HG02623 (cell line): Measurements from ENCODE around the gene IPO5.
"Not testable (repeated sequence)": the region's sequence is repeated elsewhere in the genome, so short reads cannot be mapped to it uniquely, and the experiment has no call there.

Experiments used
- ATAC-seq: cut with Tn5 transposase; IDR thresholded peaks from one replicate; pipeline ENCODE4 v1.9.1; 2021; ENCODE audit warnings: moderate library complexity; ENCODE audit not compliant: unreplicated experiment

The IPO5 gene

GRCh38 chr13:97948041-97948440 is 5.4 kb upstream of the IPO5 start:
- no peak for ATAC-seq

DNA sequence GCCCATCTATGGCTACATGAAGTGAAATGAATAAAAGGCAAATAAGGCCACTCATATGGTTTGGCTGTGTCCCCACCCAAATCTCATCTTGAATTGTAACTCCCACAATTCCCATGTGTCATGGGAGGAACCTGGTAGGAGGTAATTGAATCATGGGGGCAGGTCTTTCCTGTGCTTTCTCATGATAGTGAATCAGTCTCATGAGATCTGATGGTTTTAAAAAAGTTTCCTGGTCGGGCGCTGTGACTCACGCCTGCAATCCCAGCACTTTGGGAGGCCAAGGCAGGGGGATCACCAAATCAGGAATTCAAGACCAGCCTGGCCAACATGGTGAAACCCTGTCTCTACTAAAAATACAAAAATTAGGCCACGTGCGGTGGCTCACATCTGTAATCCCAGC is 4.2 kb upstream of the IPO5 start:
- ATAC-seq: not testable (repeated sequence)

DNA sequence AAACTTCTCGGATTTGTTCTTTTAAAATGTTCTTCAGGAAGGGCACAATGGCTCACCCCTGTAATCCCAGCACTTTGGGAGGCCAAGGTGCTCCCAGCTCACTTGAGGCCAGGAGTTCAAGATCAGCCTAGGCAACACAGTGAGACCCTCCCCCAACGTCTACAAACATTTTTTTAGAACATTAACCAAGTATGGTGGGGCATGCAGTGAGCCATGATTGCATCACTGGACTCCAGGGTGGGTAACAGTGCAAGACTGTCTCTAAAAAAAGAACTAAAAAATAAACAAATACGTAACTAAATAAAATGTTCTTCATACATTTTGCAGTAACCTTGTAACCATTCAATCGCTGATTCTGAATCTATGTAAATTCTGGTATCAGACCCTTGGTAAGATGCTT is 2.1 kb upstream of the IPO5 start:
- no peak for ATAC-seq

DNA sequence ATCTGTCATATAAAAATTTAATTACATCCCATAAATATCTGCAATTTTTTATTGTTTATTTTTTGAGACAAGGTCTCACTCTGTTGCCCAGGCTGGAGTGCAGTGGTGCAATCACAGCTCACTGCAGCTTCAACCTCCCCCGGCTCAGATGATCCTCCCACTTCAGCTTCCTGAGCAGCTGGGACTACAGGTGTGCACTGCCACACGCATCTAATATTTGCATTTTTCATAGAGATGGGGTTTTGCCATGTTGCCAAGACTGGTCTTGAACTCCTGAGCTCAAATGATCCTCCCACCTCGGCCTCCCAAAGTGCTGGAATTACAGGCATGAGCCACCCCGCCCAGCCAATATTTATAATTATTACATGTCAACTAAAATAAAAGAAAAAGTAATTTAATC is 644 bp upstream of the IPO5 start:
- not testable (repeated sequence) for ATAC-seq

- no peak for ATAC-seq
These were observed 7.9 kb downstream of the IPO5 start for GRCh38 chr13:97961340-97961739.

DNA sequence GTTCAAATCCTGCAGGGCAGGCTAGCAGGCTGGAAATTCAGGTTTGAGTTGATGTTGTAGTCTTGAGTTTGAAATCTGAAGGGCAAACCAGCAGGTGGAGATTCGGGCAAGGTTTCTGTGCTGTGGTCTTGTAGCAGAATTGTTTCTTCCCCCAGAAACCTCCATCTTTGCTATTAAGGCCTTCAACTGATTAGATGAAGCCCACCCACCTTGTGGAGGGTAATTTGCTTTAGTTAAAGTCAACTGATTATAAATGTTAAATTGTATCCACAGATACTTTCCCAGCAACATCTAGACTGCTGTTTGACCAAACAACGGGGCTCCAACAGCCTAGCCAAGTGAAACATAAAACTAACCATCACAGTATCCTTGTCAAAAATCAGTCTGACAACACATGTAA is 9.4 kb downstream of the IPO5 start:
- ATAC-seq: no peak

GRCh38 chr13:97967226-97967625 is 13.8 kb downstream of the IPO5 start:
- no peak for ATAC-seq

DNA sequence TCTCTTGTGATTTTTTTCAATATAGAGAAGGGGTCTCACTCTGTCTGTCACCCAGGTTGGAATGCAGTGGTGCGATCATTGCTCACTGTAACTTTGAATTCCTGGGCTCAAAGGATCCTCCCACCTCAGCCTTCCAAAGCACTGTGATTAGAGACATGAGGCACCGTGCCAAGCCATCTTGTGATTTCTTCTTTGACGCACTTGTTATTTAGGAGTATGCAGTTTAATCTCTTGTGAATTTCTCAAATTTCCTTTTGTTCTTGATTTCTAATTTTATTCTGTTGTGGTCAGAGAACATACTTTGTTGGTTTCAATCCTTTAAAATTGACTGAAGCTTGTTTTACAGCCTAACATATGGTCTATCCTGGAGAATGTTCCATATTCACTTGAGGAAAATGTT is 14.5 kb downstream of the IPO5 start:
- no peak for ATAC-seq

GRCh38 chr13:97971519-97971918 is 18.0 kb downstream of the IPO5 start:
- ATAC-seq: no peak

DNA sequence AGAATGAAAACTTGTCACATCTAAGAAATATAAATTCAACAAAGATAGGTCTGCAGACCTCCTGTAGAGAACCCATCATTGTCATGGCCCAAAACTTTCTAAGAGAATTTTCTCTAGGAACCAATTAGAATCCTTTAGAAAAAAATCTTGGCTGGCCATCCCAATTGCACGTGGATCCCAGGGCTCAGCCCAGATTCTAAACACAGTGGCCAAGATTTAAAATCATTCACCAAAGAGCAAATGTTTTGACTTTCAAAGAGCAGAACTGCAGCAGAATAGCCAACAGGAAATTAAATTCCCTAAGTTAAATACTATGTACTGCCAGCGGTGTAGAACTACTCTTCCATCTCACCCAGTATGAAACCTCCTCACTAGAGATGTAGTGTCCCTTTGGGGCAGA is 21.3 kb downstream of the IPO5 start:
- no peak for ATAC-seq

DNA sequence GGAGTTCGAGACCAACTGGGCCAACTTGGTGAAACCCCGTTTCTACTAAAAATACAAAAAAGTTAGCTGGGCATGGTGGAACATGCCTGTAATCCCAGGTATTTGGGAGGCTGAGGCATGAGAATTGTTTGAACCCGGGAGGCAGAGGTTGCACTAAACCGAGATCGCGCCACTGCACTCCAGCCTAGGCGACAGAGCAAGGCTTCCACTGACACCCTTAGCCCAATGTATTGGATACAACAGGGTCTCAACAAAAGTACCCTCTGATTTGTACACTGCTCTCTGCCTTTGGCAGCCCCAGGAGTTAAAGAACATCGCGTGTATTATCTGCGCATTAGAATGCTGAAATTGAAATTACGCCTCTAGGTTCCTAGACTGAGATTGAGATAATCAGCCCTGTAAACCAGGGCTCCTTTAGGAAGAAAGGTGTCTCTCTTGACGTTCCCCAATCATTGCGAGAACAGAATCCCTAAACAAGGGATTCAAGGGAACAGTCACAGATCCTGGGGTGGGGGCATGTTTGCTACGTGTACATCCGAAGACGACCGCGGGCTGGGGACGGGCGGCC is 21.9 kb downstream of the IPO5 start:
- no peak for ATAC-seq

GRCh38 chr13:97975848-97976609 is 22.6 kb downstream of the IPO5 start:
- peak; percentile 90 for ATAC-seq

GRCh38 chr13:97976610-97977521 is 23.4 kb downstream of the IPO5 start:
- ATAC-seq: peak; percentile 25

- no peak for ATAC-seq
These were observed 24.5 kb downstream of the IPO5 start for GRCh38 chr13:97977982-97978381.

- no peak for ATAC-seq
These were observed 25.2 kb downstream of the IPO5 start for GRCh38 chr13:97978651-97979050.

GRCh38 chr13:97979051-97979450 is 25.6 kb downstream of the IPO5 start:
- no peak for ATAC-seq

DNA sequence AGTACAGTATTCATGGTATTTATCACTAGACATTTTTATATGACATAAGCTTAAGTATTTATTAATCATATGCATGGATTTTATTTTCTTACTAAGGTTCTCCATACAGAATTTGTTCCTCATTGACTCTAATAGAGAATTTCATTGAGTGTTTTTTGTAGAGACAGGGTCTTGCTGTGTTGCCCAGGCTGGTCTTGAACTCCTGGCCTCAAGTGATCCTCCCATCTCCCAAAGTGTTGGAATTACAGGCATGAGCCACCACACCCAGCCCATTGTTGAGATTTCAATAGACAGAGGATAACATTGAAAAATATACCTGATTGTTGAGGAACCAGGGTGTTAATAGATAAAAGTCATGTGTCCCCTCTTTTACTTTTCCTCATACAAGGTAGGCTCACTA is 26.1 kb downstream of the IPO5 start:
- no peak for ATAC-seq

DNA sequence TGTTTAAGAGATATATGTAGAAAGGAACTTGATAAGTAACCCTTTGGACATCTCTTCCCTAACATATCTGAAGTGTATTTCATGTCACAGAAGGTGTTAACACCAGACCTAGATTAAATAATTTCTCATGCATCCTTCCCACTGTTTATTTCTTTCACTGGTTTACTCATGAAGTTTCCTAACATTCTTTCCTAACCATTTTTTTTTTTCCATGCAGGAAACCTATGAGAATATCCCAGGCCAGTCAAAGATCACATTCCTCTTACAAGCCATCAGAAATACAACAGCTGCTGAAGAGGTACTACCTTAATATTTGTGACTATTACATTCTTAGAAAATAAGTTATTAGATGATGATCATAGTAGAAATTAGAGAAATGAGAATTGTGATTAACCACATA is 28.8 kb downstream of the IPO5 start:
- no peak for ATAC-seq

DNA sequence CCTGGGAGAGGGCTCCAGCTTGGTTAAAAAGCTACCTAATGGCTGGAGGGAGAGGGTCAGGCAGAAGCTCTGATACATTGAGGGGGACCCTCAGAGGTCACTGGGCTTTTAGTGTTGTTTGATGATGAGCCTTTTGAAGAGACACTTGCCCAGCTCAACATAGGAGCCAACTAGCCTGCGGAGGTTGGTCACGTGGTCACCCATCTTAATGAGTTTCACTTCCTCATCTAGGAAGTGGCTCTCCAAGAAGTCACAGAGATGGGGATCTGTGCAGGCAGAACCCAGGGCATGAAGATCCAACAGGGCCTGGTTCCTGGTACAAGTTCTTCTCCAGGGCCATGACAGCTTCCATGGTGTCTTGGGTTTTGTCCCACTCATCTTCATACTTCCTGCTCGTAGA is 33.4 kb downstream of the IPO5 start:
- peak; percentile 71 for ATAC-seq

- ATAC-seq: no peak
These were observed 46.2 kb downstream of the IPO5 start for GRCh38 chr13:97999653-98000052.

DNA sequence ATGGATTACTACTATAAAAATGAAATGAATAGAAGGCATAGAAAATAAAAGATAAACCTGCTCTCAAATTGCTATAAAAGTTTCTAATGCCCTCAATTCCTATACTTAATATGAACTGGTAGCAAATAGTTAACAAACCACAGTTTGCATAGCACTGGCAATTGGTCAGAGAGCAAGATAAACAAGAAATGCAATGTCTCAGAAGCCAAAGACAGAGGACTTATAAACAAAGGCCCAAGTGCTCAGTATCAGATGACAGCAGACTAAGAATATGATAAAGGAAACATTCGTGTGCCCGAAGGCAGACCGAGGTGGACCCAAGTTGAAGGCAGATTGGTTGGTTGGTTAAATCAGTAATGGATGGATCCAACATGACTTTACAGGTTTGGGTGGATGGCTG is 50.6 kb downstream of the IPO5 start:
- no peak for ATAC-seq

DNA sequence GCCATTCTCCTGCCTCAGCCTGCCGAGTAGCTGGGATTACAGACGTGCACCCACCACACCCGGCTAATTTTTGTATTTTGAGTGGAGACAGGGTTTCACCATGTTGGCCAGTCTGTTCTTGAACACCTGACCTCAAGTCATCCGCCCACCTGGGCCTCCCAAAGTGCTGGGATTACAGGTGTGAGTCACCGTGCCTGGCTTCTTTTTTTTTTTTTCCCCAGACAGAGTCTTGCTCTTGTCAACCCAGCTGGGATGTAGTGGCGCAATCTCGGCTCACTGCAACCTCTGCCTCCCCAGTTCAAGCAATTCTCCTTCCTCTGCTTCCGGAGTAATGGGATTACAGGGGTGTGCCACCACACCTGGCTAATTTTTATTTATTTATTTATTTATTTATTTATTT is 51.5 kb downstream of the IPO5 start:
- not testable (repeated sequence) for ATAC-seq
